B cell (primary cell): ENCODE measurements around the gene TBX3. TPM values are rescaled to one million over a fixed set of nuclear protein-coding genes. Genes with fewer than 3 reads are reported as not detected.
A peak's percentile ranks its signal among the peaks of the same experiment; 100 is the strongest.

ENCODE experiments used
- ATAC-seq: fragments of 200-7000 bp; cut with Tn5 transposase; one replicate; pipeline ENCODE4 v1.10.0; 2021; ENCODE audit warnings: low read depth, mild to moderate bottlenecking, moderate number of reproducible peaks, moderate library complexity
- CTCF ChIA-PET: fragments of 350-600 bp; sonication (Branson Sonifier 250); formaldehyde crosslinking; loops from one replicate; lab custom pipeline; 2021; ENCODE audit warnings: antibody characterized with exemption, inconsistent platforms; lab: Charles Lee
- POLR2A ChIA-PET: fragments of 350-600 bp; sonication (Branson Sonifier 250); formaldehyde crosslinking; loops from one replicate; lab custom pipeline; 2021; ENCODE audit warnings: antibody characterized with exemption; lab: Charles Lee
- DNase-seq: peaks from one replicate; pipeline ENCODE4 v3.0.0; 2013
- H2AFZ ChIP-seq: 2 replicates; pipeline ENCODE4 v1.6.1; 2012; ENCODE audit warnings: mild to moderate bottlenecking, low read depth, low read length; ENCODE audit not compliant: insufficient read depth, poor library complexity, severe bottlenecking
- H3K27ac ChIP-seq, 2 donors: 1 replicate in 1 of 2; 2 replicates in 1 of 2; pipeline ENCODE4 v1.5.1; 2012 to 2013; ENCODE audit warnings: low read length in 2 of 2, mild to moderate bottlenecking in 2 of 2, moderate library complexity in 1 of 2
- H3K27me3 ChIP-seq, 4 experiments: fragments of 200-600 bp in 1 of 4; sonication (generic) in 1 of 4; replicated peaks in 1 of 4; 1 replicate in 2 of 4; 2 replicates in 2 of 4; pipeline versions ENCODE4 v1.6.1 to v1.7.0; 2013 to 2016; ENCODE audit warnings: low read length in 3 of 4, mild to moderate bottlenecking in 2 of 4, mixed read lengths in 1 of 4, moderate library complexity in 1 of 4; ENCODE audit not compliant: insufficient read depth in 4 of 4, control insufficient read depth in 3 of 4; ENCODE audit errors: control extremely low read depth in 1 of 4
- H3K36me3 ChIP-seq, 2 experiments: replicated peaks in 1 of 2; 1 replicate in 1 of 2; 2 replicates in 1 of 2; pipeline versions ENCODE4 v1.6.1 to v1.7.1; 2013; ENCODE audit warnings: low read length in 1 of 2; ENCODE audit not compliant: insufficient read depth in 2 of 2, control insufficient read depth in 1 of 2; ENCODE audit errors: control extremely low read depth in 1 of 2, extremely low read depth in 1 of 2
- H3K4me1 ChIP-seq, 2 donors: fragments of 200-600 bp in 1 of 2; sonication (generic) in 1 of 2; 1 replicate in 1 of 2; 2 replicates in 1 of 2; pipeline versions ENCODE4 v1.5.1 to v1.6.1; 2013 to 2017; ENCODE audit warnings: low read length in 2 of 2; ENCODE audit not compliant: control insufficient read depth in 2 of 2, insufficient read depth in 2 of 2
- H3K4me2 ChIP-seq: replicated peaks from 2 replicates; pipeline ENCODE3; 2012; ENCODE audit warnings: mild to moderate bottlenecking, low read depth, low read length; ENCODE audit not compliant: poor library complexity, severe bottlenecking
- H3K4me3 ChIP-seq, 5 experiments: fragments of 200-600 bp in 1 of 5; sonication (generic) in 1 of 5; 1 replicate in 3 of 5; 2 replicates in 2 of 5; pipeline versions ENCODE4 v1.5.1 to v1.7.0; 2011 to 2016; ENCODE audit warnings: low read length in 4 of 5, mild to moderate bottlenecking in 4 of 5, low read depth in 2 of 5, control low read depth in 1 of 5, moderate library complexity in 1 of 5; ENCODE audit not compliant: insufficient read depth in 1 of 5; ENCODE audit errors: control extremely low read depth in 1 of 5, extremely low read depth in 1 of 5
- H3K79me2 ChIP-seq: fragments of 200-600 bp; sonication (generic); one replicate; pipeline ENCODE4 v1.6.0; 2016; ENCODE audit warnings: low read length; ENCODE audit not compliant: control insufficient read depth, insufficient read depth
- H3K9ac ChIP-seq: fragments of 200-600 bp; sonication (generic); 2 replicates; pipeline ENCODE4 v1.6.1; 2017; ENCODE audit warnings: mild to moderate bottlenecking, low read length, moderate library complexity
- H3K9me3 ChIP-seq, 3 donors: one replicate each; pipeline versions ENCODE4 v1.6.1 to v1.7.1; 2013; ENCODE audit warnings: low read length in 2 of 3; ENCODE audit not compliant: control insufficient read depth in 2 of 3, insufficient read depth in 1 of 3; ENCODE audit errors: control extremely low read depth in 1 of 3
- H4K20me1 ChIP-seq: 2 replicates; pipeline ENCODE4 v1.6.0; 2012; ENCODE audit warnings: mild to moderate bottlenecking, low read length; ENCODE audit not compliant: insufficient read depth, control insufficient read depth, poor library complexity, severe bottlenecking
- H3K27ac Mint-ChIP-seq: one replicate; pipeline ENCODE4 v1.8.0; 2021; ENCODE audit warnings: mixed read lengths
- H3K27me3 Mint-ChIP-seq: one replicate; pipeline ENCODE4 v1.8.0; 2021; ENCODE audit warnings: mixed read lengths
- H3K4me1 Mint-ChIP-seq: one replicate; pipeline ENCODE4 v1.8.0; 2021; ENCODE audit warnings: mixed read lengths
- H3K4me3 Mint-ChIP-seq: one replicate; pipeline ENCODE4 v1.8.0; 2021; ENCODE audit warnings: mixed read lengths
- H3K9me3 Mint-ChIP-seq: one replicate; pipeline ENCODE4 v1.8.0; 2022; ENCODE audit warnings: mixed read lengths; ENCODE audit not compliant: insufficient read depth
- CTCF ChIP-seq: fragments of 200-600 bp; IDR thresholded peaks from one replicate; pipeline ENCODE4 v1.8.0; 2022; ENCODE audit warnings: antibody characterized with exemption, mild to moderate bottlenecking
- EZH2 ChIP-seq: IDR thresholded peaks from 2 replicates; pipeline ENCODE4 v1.6.1; 2012; ENCODE audit warnings: borderline replicate concordance, low read depth, mild to moderate bottlenecking, moderate library complexity, low read length; ENCODE audit not compliant: insufficient read depth, poor library complexity, severe bottlenecking
- WGBS: methylation state at CpG from one replicate; pipeline ENCODE4 v1.1.5; 2013; ENCODE audit warnings: missing lambda C conversion rate; ENCODE audit not compliant: insufficient coverage; 5-methylcytosine and 5-hydroxymethylcytosine counted together
- intact Hi-C: fragments of 100-400 bp; cut with micrococcal nuclease; formaldehyde crosslinking; loops from one replicate; pipeline ENCODE4 v1.10.0; 2022
- polyA plus RNA-seq: library from polyadenylated mRNA; depleted of rRNA; stranded (reverse); fragments of >200 nt; gene quantifications from 2 replicates; pipeline ENCODE4 v1.2.3, GENCODE V29; 2012
- total RNA-seq, 2 donors: library from RNA; stranded (reverse); fragments of 120-200 nt in 1 of 2; gene quantifications; 1 replicate in 1 of 2; 2 replicates in 1 of 2; pipeline versions ENCODE4 v1.2.3 to v1.2.4, GENCODE V29; 2013 to 2022

Gene TBX3
- total and polyA plus RNA-seq, 2 donors (not counting 1 experiment from before 2014, with no cell fraction given) = not detected

GRCh38 chr12:114625294-114625851 is 58.6 kb downstream of the TBX3 start:
- Histone ChIP-seq H3K36me3 (no peaks in the 10 kb centered on the region), H4K20me1 (no peaks in the 10 kb centered on the region), H3K4me3 (no peak overlapping the region), H3K4me1 (no peaks in the 10 kb centered on the region), H3K79me2 (no peaks in the 10 kb centered on the region), H3K27ac (no peak overlapping the region), H3K4me2 (no peak overlapping the region), H3K9me3 (no peaks in the 10 kb centered on the region), H3K27me3 (no peaks in the 10 kb centered on the region), H2AFZ (no peak overlapping the region), H3K9ac (no peak overlapping the region)
- ATAC-seq = no peak
- ChIA-PET CTCF (interaction anchor here (1.0 kb wide), 1 partner anchor 1288 kb away, joined by 3 read pairs; no protein-coding TSS in a partner anchor), POLR2A (no interaction called here)
- Mint-ChIP-seq H3K4me1 (no peaks in the 10 kb centered on the region), H3K27ac (no peak overlapping the region), H3K27me3 (no peaks in the 10 kb centered on the region), H3K9me3 (peaks cover 4% of the 10 kb centered on the region), H3K4me3 (no peak overlapping the region)
- TF ChIP-seq EZH2 (no peak), CTCF (peak; percentile 52)
- DNase-seq = peak; percentile 26
- intact Hi-C loops = no loop called here
- 40% methylated on average over 1 of the region's 7 CpGs for WGBS

GRCh38 chr12:114623737-114624136 is 60.2 kb downstream of the TBX3 start:
- H3K4me1 Mint-ChIP-seq = no peaks in the 10 kb centered on the region
- ChIA-PET CTCF (interaction anchor here (0.8 kb wide), 1 partner anchor 1292 kb away, joined by 3 read pairs; no protein-coding TSS in a partner anchor), POLR2A (no interaction called here)

More at GRCh38 chr12:114623737-114624136, 60.2 kb downstream of the TBX3 start:
- H2AFZ ChIP-seq = no peak overlapping the region
- no peak for DNase-seq
- H3K79me2 ChIP-seq = no peaks in the 10 kb centered on the region
- no peak overlapping the region for H3K9ac ChIP-seq
- Mint-ChIP-seq H3K4me3 (no peak overlapping the region), H3K9me3 (peaks cover 4% of the 10 kb centered on the region), H3K27ac (no peak overlapping the region), H3K27me3 (no peaks in the 10 kb centered on the region)
- TF ChIP-seq CTCF (no peak), EZH2 (no peak)
- no peaks in the 10 kb centered on the region for H4K20me1 ChIP-seq
- intact Hi-C loops = no loop called here
- H3K4me2 ChIP-seq = no peak overlapping the region
- H3K9me3 ChIP-seq = peaks cover 0 to under 1% (median 0%) of the 10 kb centered on the region in 3 donors
- no peak overlapping the region for H3K4me3 ChIP-seq
- ATAC-seq = no peak
- H3K4me1 ChIP-seq = no peaks in the 10 kb centered on the region
- H3K27me3 ChIP-seq = no peaks in the 10 kb centered on the region
- no peak overlapping the region for H3K27ac ChIP-seq
- no peaks in the 10 kb centered on the region for H3K36me3 ChIP-seq
